ENCODE measurements around the gene IFIT3. TPM values are rescaled to one million over a fixed set of nuclear protein-coding genes. Genes with fewer than 3 reads are reported as not detected.
"Not testable (repeated sequence)": the region's sequence is repeated elsewhere in the genome, so short reads cannot be mapped to it uniquely, and the experiment has no call there.

The IFIT3 gene
- total and polyA plus RNA-seq, 4 donors, result 4.9 to 26.1 (median 13.0) TPM

- H3K4me1 ChIP-seq (ENCODE audit: control insufficient read depth, insufficient read depth, low read length), result peaks cover 10% of the 10 kb centered on the region
- H3K27me3 ChIP-seq (ENCODE audit: control insufficient read depth, insufficient read depth, low read length), result no peaks in the 10 kb centered on the region
- peak overlapping the region; percentile 3 for H3K27ac ChIP-seq (ENCODE audit: low read depth, low read length)
- no peaks in the 10 kb centered on the region for H3K9me3 ChIP-seq (ENCODE audit: control insufficient read depth, insufficient read depth, low read length)
- no peak overlapping the region for H3K4me3 ChIP-seq (ENCODE audit: low read depth, low read length)
- H3K36me3 ChIP-seq (ENCODE audit: control insufficient read depth, insufficient read depth, low read length), result no peaks in the 10 kb centered on the region
- DNase-seq (ENCODE audit: low read depth in 4 of 6, low spot score in 6 of 6), result no peak
Measured at GRCh38 chr10:89330537-89331212, 2.9 kb downstream of the IFIT3 start.

- WGBS (ENCODE audit: insufficient coverage), result 98% methylated on average over 6 of the region's 14 CpGs
- not testable (repeated sequence) for H3K36me3 ChIP-seq (ENCODE audit: control insufficient read depth, insufficient read depth, low read length); DNase-seq (ENCODE audit: low read depth in 4 of 6, low spot score in 6 of 6); H3K27me3 ChIP-seq (ENCODE audit: control insufficient read depth, insufficient read depth, low read length); H3K4me1 ChIP-seq (ENCODE audit: control insufficient read depth, insufficient read depth, low read length); H3K9me3 ChIP-seq (ENCODE audit: control insufficient read depth, insufficient read depth, low read length); H3K4me3 ChIP-seq (ENCODE audit: low read depth, low read length)
- peak overlapping the region; percentile 86 for H3K27ac ChIP-seq (ENCODE audit: low read depth, low read length)
Measured at GRCh38 chr10:89331487-89332122, 3.8 kb downstream of the IFIT3 start.

- no peaks in the 10 kb centered on the region for H3K9me3 ChIP-seq (ENCODE audit: control insufficient read depth, insufficient read depth, low read length)
- peak overlapping the region; percentile 86 for H3K27ac ChIP-seq (ENCODE audit: low read depth, low read length)
- 55% methylated on average over 4 of the region's 5 CpGs for whole genome bisulfite sequencing (ENCODE audit: insufficient coverage)
- no peaks in the 10 kb centered on the region for H3K36me3 ChIP-seq (ENCODE audit: control insufficient read depth, insufficient read depth, low read length)
- DNase-seq (ENCODE audit: low read depth in 4 of 6, low spot score in 6 of 6), result peak in 1 of 6 donors; percentile 83
- H3K4me3 ChIP-seq (ENCODE audit: low read depth, low read length), result peak overlapping the region; percentile 28
- H3K4me1 ChIP-seq (ENCODE audit: control insufficient read depth, insufficient read depth, low read length), result peaks cover 10% of the 10 kb centered on the region
- no peaks in the 10 kb centered on the region for H3K27me3 ChIP-seq (ENCODE audit: control insufficient read depth, insufficient read depth, low read length)
Measured at GRCh38 chr10:89332123-89332633, 4.4 kb downstream of the IFIT3 start.

- no CpG with 5 or more reads among the region's 3 CpGs for WGBS (ENCODE audit: insufficient coverage)
- no peak overlapping the region for H3K27ac ChIP-seq (ENCODE audit: low read depth, low read length)
- H3K4me1 ChIP-seq (ENCODE audit: control insufficient read depth, insufficient read depth, low read length), result peaks cover 7% of the 10 kb centered on the region
- H3K9me3 ChIP-seq (ENCODE audit: control insufficient read depth, insufficient read depth, low read length), result no peaks in the 10 kb centered on the region
- no peaks in the 10 kb centered on the region for H3K36me3 ChIP-seq (ENCODE audit: control insufficient read depth, insufficient read depth, low read length)
- no peak overlapping the region for H3K4me3 ChIP-seq (ENCODE audit: low read depth, low read length)
- no peak for DNase-seq (ENCODE audit: low read depth in 4 of 6, low spot score in 6 of 6)
- no peaks in the 10 kb centered on the region for H3K27me3 ChIP-seq (ENCODE audit: control insufficient read depth, insufficient read depth, low read length)
Measured at GRCh38 chr10:89335226-89335625, 7.4 kb downstream of the IFIT3 start.

GRCh38 chr10:89336241-89336640 is 8.4 kb downstream of the IFIT3 start:
- no peak for DNase-seq (ENCODE audit: low read depth in 4 of 6, low spot score in 6 of 6)
- Histone ChIP-seq H3K27me3 (ENCODE audit: control insufficient read depth, insufficient read depth, low read length) (no peaks in the 10 kb centered on the region), H3K9me3 (ENCODE audit: control insufficient read depth, insufficient read depth, low read length) (no peaks in the 10 kb centered on the region), H3K36me3 (ENCODE audit: control insufficient read depth, insufficient read depth, low read length) (no peaks in the 10 kb centered on the region), H3K27ac (ENCODE audit: low read depth, low read length) (no peak overlapping the region), H3K4me3 (ENCODE audit: low read depth, low read length) (no peak overlapping the region), H3K4me1 (ENCODE audit: control insufficient read depth, insufficient read depth, low read length) (peaks cover 4% of the 10 kb centered on the region)
- WGBS (ENCODE audit: insufficient coverage), result no CpG with 5 or more reads among the region's 3 CpGs

- Histone ChIP-seq H3K4me3 (ENCODE audit: low read depth, low read length) (no peak overlapping the region), H3K36me3 (ENCODE audit: control insufficient read depth, insufficient read depth, low read length) (no peaks in the 10 kb centered on the region), H3K9me3 (ENCODE audit: control insufficient read depth, insufficient read depth, low read length) (no peaks in the 10 kb centered on the region), H3K27ac (ENCODE audit: low read depth, low read length) (no peak overlapping the region), H3K27me3 (ENCODE audit: control insufficient read depth, insufficient read depth, low read length) (no peaks in the 10 kb centered on the region), H3K4me1 (ENCODE audit: control insufficient read depth, insufficient read depth, low read length) (peaks cover 4% of the 10 kb centered on the region)
- no peak for DNase-seq (ENCODE audit: low read depth in 4 of 6, low spot score in 6 of 6)
- WGBS (ENCODE audit: insufficient coverage), result 100% methylated on average over 1 of the region's 6 CpGs
Measured at GRCh38 chr10:89337484-89337883, 9.7 kb downstream of the IFIT3 start.

- Histone ChIP-seq H3K36me3 (ENCODE audit: control insufficient read depth, insufficient read depth, low read length) (no peaks in the 10 kb centered on the region), H3K27me3 (ENCODE audit: control insufficient read depth, insufficient read depth, low read length) (no peaks in the 10 kb centered on the region), H3K9me3 (ENCODE audit: control insufficient read depth, insufficient read depth, low read length) (no peaks in the 10 kb centered on the region), H3K4me1 (ENCODE audit: control insufficient read depth, insufficient read depth, low read length) (no peaks in the 10 kb centered on the region), H3K27ac (ENCODE audit: low read depth, low read length) (no peak overlapping the region), H3K4me3 (ENCODE audit: low read depth, low read length) (no peak overlapping the region)
- no peak for DNase-seq (ENCODE audit: low read depth in 4 of 6, low spot score in 6 of 6)
- no CpG with 5 or more reads among the region's 3 CpGs for WGBS (ENCODE audit: insufficient coverage)
Measured at GRCh38 chr10:89338713-89339112, 10.9 kb downstream of the IFIT3 start.

- H3K27ac ChIP-seq (ENCODE audit: low read depth, low read length), result no peak overlapping the region
- DNase-seq (ENCODE audit: low read depth in 4 of 6, low spot score in 6 of 6), result no peak
- WGBS (ENCODE audit: insufficient coverage), result 90% methylated on average over 3 of the region's 4 CpGs
- H3K4me3 ChIP-seq (ENCODE audit: low read depth, low read length), result no peak overlapping the region
- H3K9me3 ChIP-seq (ENCODE audit: control insufficient read depth, insufficient read depth, low read length), result no peaks in the 10 kb centered on the region
- H3K27me3 ChIP-seq (ENCODE audit: control insufficient read depth, insufficient read depth, low read length), result no peaks in the 10 kb centered on the region
- no peaks in the 10 kb centered on the region for H3K36me3 ChIP-seq (ENCODE audit: control insufficient read depth, insufficient read depth, low read length)
- H3K4me1 ChIP-seq (ENCODE audit: control insufficient read depth, insufficient read depth, low read length), result no peaks in the 10 kb centered on the region
Measured at GRCh38 chr10:89339875-89340274, 12.1 kb downstream of the IFIT3 start.

- peak overlapping the region; percentile 24 for H3K4me3 ChIP-seq (ENCODE audit: low read depth, low read length)
Measured at GRCh38 chr10:89341649-89342048, 13.9 kb downstream of the IFIT3 start.

More at GRCh38 chr10:89341649-89342048, 13.9 kb downstream of the IFIT3 start:
- no peak for DNase-seq (ENCODE audit: low read depth in 4 of 6, low spot score in 6 of 6)
- H3K9me3 ChIP-seq (ENCODE audit: control insufficient read depth, insufficient read depth, low read length), result no peaks in the 10 kb centered on the region
- no CpG with 5 or more reads among the region's 3 CpGs for WGBS (ENCODE audit: insufficient coverage)
- no peaks in the 10 kb centered on the region for H3K4me1 ChIP-seq (ENCODE audit: control insufficient read depth, insufficient read depth, low read length)
- no peaks in the 10 kb centered on the region for H3K36me3 ChIP-seq (ENCODE audit: control insufficient read depth, insufficient read depth, low read length)
- no peak overlapping the region for H3K27ac ChIP-seq (ENCODE audit: low read depth, low read length)
- no peaks in the 10 kb centered on the region for H3K27me3 ChIP-seq (ENCODE audit: control insufficient read depth, insufficient read depth, low read length)

Measured in spinal cord (tissue), 10 donors.